H1 (cell line): ENCODE data around the gene TRIM45. TPM values are rescaled to one million over a fixed set of nuclear protein-coding genes. Genes with fewer than 3 reads are reported as not detected.

Experiments
- CTCF ChIA-PET: fragments of 300-600 bp; sonication (Branson Sonifier 250); formaldehyde crosslinking; loops from one replicate; lab custom pipeline; 2021; ENCODE audit not compliant: partially characterized antibody; lab: Charles Lee
- POLR2A ChIA-PET: fragments of 300-600 bp; sonication (Branson Sonifier 250); formaldehyde crosslinking; loops from one replicate; lab custom pipeline; 2021; ENCODE audit warnings: inconsistent platforms; ENCODE audit not compliant: partially characterized antibody; lab: Charles Lee
- DNase-seq, 2 experiments: peaks; one replicate each; pipeline versions ENCODE4 v3.0.0 to v3.0.0-alpha.2; 2010 to 2022; ENCODE audit warnings: low spot score in 2 of 2, low read depth in 1 of 2, mixed read lengths in 1 of 2
- FAIRE-seq: peaks from 2 replicates; lab custom pipeline; 2011; peaks lifted over from hg19 to GRCh38; lab: Jason Lieb, UNC
- H2AFZ ChIP-seq: 2 replicates; pipeline ENCODE4 v1.8.1; 2012; ENCODE audit warnings: low read length, inconsistent platforms
- H2AK5ac ChIP-seq: 2 replicates; pipeline ENCODE4 v1.6.1; 2013; ENCODE audit warnings: low read depth, low read length
- H2BK120ac ChIP-seq: replicated peaks from 2 replicates; pipeline ENCODE3; 2013; ENCODE audit warnings: low read depth, low read length, inconsistent platforms
- H2BK12ac ChIP-seq: 2 replicates; pipeline ENCODE4 v1.6.1; 2013; ENCODE audit warnings: low read depth, low read length
- H2BK15ac ChIP-seq: 2 replicates; pipeline ENCODE4 v1.6.1; 2013; ENCODE audit warnings: low read length
- H2BK20ac ChIP-seq: 2 replicates; pipeline ENCODE4 v1.6.1; 2013; ENCODE audit warnings: low read length
- H2BK5ac ChIP-seq: 2 replicates; pipeline ENCODE4 v1.6.1; 2013; ENCODE audit warnings: low read depth, low read length
- H3K14ac ChIP-seq: 2 replicates; pipeline ENCODE4 v1.6.1; 2013; ENCODE audit warnings: inconsistent platforms; ENCODE audit not compliant: insufficient read length
- H3K18ac ChIP-seq: 2 replicates; pipeline ENCODE4 v1.6.1; 2013; ENCODE audit warnings: low read length; ENCODE audit errors: extremely low read depth
- H3K23ac ChIP-seq: 2 replicates; pipeline ENCODE4 v1.6.1; 2013; ENCODE audit warnings: inconsistent platforms; ENCODE audit not compliant: insufficient read length
- H3K23me2 ChIP-seq: 2 replicates; pipeline ENCODE4 v1.6.1; 2013; ENCODE audit warnings: low read depth, low read length
- H3K27ac ChIP-seq: 2 replicates; pipeline ENCODE4 v1.6.1; 2011; ENCODE audit warnings: low read depth, low read length, inconsistent platforms
- H3K27me3 ChIP-seq, 4 experiments: replicated peaks in 1 of 4; 1 replicate in 1 of 4; 2 replicates in 3 of 4; pipeline versions ENCODE4 v1.6.1 to v1.8.1; 2011 to 2013; ENCODE audit warnings: low read length in 3 of 4, mild to moderate bottlenecking in 3 of 4, inconsistent platforms in 2 of 4, mixed read lengths in 2 of 4, moderate library complexity in 1 of 4; ENCODE audit not compliant: control insufficient read depth in 3 of 4, insufficient read depth in 3 of 4; ENCODE audit errors: extremely low read depth in 1 of 4
- H3K36me3 ChIP-seq, 4 experiments: 2 replicates each; pipeline versions ENCODE4 v1.6.1 to v1.8.1; 2011 to 2013; ENCODE audit warnings: mild to moderate bottlenecking in 4 of 4, low read length in 3 of 4, moderate library complexity in 2 of 4, control low read depth in 1 of 4, inconsistent platforms in 1 of 4; ENCODE audit not compliant: insufficient read depth in 4 of 4, control insufficient read depth in 2 of 4
- H3K4ac ChIP-seq: replicated peaks from 2 replicates; pipeline ENCODE3; 2013; ENCODE audit warnings: low read length, low read depth, mixed read lengths, inconsistent platforms; ENCODE audit not compliant: insufficient read length
- H3K4me1 ChIP-seq, 4 experiments: replicated peaks in 1 of 4; 1 replicate in 1 of 4; 2 replicates in 3 of 4; pipeline versions ENCODE4 v1.6.1 to v1.8.1; 2011 to 2013; ENCODE audit warnings: low read length in 3 of 4, inconsistent platforms in 2 of 4, mixed read lengths in 1 of 4; ENCODE audit not compliant: insufficient read depth in 4 of 4, control insufficient read depth in 3 of 4
- H3K4me2 ChIP-seq, 2 experiments: 2 replicates each; pipeline versions ENCODE4 v1.6.1 to v1.8.1; 2011 to 2013; ENCODE audit warnings: low read depth in 2 of 2, low read length in 2 of 2, control low read depth in 1 of 2, inconsistent platforms in 1 of 2, mild to moderate bottlenecking in 1 of 2; ENCODE audit not compliant: insufficient read depth in 1 of 2
- H3K4me3 ChIP-seq, 4 experiments: fragments of 200-600, 300-600 bp in 1 of 4; sonication (generic), shearing (Covaris generic), sonication (Bioruptor Twin) in 1 of 4; 2 replicates each; pipeline versions ENCODE4 v1.5.1 to v1.8.1; 2011 to 2016; ENCODE audit warnings: low read length in 4 of 4, low read depth in 3 of 4, control low read depth in 2 of 4, inconsistent platforms in 2 of 4, mild to moderate bottlenecking in 2 of 4, mixed read lengths in 1 of 4, moderate library complexity in 1 of 4; ENCODE audit not compliant: insufficient read depth in 2 of 4; ENCODE audit errors: extremely low read depth in 1 of 4
- H3K56ac ChIP-seq: replicated peaks from 2 replicates; pipeline ENCODE3; 2013; ENCODE audit warnings: low read depth, mild to moderate bottlenecking, mixed read lengths, low read length, inconsistent platforms; ENCODE audit not compliant: insufficient read length
- H3K79me1 ChIP-seq: 2 replicates; pipeline ENCODE4 v1.6.1; 2013; ENCODE audit warnings: low read depth, low read length, control low read depth
- H3K79me2 ChIP-seq, 2 experiments: 2 replicates each; pipeline versions ENCODE4 v1.6.1 to v1.8.1; 2012 to 2013; ENCODE audit warnings: low read length in 2 of 2, mild to moderate bottlenecking in 2 of 2, inconsistent platforms in 1 of 2; ENCODE audit not compliant: insufficient read depth in 2 of 2, control insufficient read depth in 1 of 2
- H3K9ac ChIP-seq, 4 experiments: replicated peaks in 1 of 4; 1 replicate in 1 of 4; 2 replicates in 3 of 4; pipeline versions ENCODE4 v1.6.1 to v1.8.1; 2011 to 2013; ENCODE audit warnings: low read depth in 3 of 4, low read length in 3 of 4, control low read depth in 2 of 4, mild to moderate bottlenecking in 2 of 4, moderate library complexity in 2 of 4, inconsistent platforms in 1 of 4; ENCODE audit errors: extremely low read depth in 1 of 4
- H3K9me3 ChIP-seq, 2 experiments: 2 replicates each; pipeline versions ENCODE4 v1.6.1 to v1.8.1; 2012 to 2013; ENCODE audit warnings: mild to moderate bottlenecking in 2 of 2, moderate library complexity in 2 of 2, control low read depth in 1 of 2, inconsistent platforms in 1 of 2, low read depth in 1 of 2, low read length in 1 of 2, mixed read lengths in 1 of 2; ENCODE audit not compliant: insufficient read depth in 2 of 2
- H4K20me1 ChIP-seq, 2 experiments: replicated peaks in 1 of 2; 2 replicates each; pipeline versions ENCODE3 to v1.8.1; 2011 to 2013; ENCODE audit warnings: inconsistent platforms in 2 of 2, low read length in 2 of 2, mild to moderate bottlenecking in 1 of 2; ENCODE audit not compliant: insufficient read depth in 2 of 2, control insufficient read depth in 1 of 2
- H4K5ac ChIP-seq: 2 replicates; pipeline ENCODE4 v1.6.1; 2013; ENCODE audit warnings: low read length, low read depth, mixed read lengths, inconsistent platforms; ENCODE audit not compliant: insufficient read length
- H4K8ac ChIP-seq: 2 replicates; pipeline ENCODE4 v1.8.0; 2013; ENCODE audit warnings: mild to moderate bottlenecking, moderate library complexity, low read length, inconsistent platforms; ENCODE audit not compliant: insufficient read depth; ENCODE audit errors: extremely low read depth
- H4K91ac ChIP-seq: replicated peaks from 2 replicates; pipeline ENCODE3; 2013; ENCODE audit warnings: low read length, mixed read lengths, inconsistent platforms; ENCODE audit not compliant: insufficient read length
- SIN3A ChIP-seq, 2 experiments: IDR thresholded peaks in 1 of 2; conservative IDR thresholded peaks in 1 of 2; 2 replicates each; pipeline ENCODE4 v1.6.1; 2011 to 2012; ENCODE audit warnings: low read length in 2 of 2, improper control_type of control experiment in 1 of 2, low read depth in 1 of 2, mild to moderate bottlenecking in 1 of 2
- SP4 ChIP-seq: IDR thresholded peaks from 2 replicates; pipeline ENCODE4 v1.6.1; 2012; ENCODE audit warnings: low read length, inconsistent platforms
- WGBS, 2 experiments: shearing (Covaris generic) in 1 of 2; methylation state at CpG; one replicate each; pipeline versions ENCODE4 v1.1.6 to v1.1.7; 2013 to 2015; ENCODE audit warnings: low lambda C conversion rate in 2 of 2, mixed read lengths in 2 of 2, inconsistent platforms in 1 of 2, low coverage in 1 of 2, missing lambda C conversion rate in 1 of 2; ENCODE audit not compliant: insufficient replicate concordance in 2 of 2, insufficient coverage in 1 of 2, insufficient read length in 1 of 2; ENCODE audit errors: extremely low coverage in 1 of 2, missing lambda C conversion rate in 1 of 2; 5-methylcytosine and 5-hydroxymethylcytosine counted together
- polyA plus RNA-seq, 7 experiments: library from polyadenylated mRNA; depleted of rRNA in 3 of 7; stranded (reverse) in 5 of 7; unstranded in 2 of 7; fragments of >200 nt in 5 of 7; fragments of 200-250 nt in 2 of 7; gene quantifications; 1 replicate in 5 of 7; 2 replicates in 1 of 7; 4 replicates in 1 of 7; pipeline versions ENCODE4 v1.2.1 to v1.2.3, GENCODE V29; 2011 to 2013; ENCODE audit warnings: missing spikeins in 2 of 7, mixed read lengths in 2 of 7
- total RNA-seq: library from RNA; stranded (reverse); fragmentation: NEBNext Ultra II Directional; extraction: Animal tissue kit (Norgen Biotek cat#: 25700); gene quantifications from 2 replicates; pipeline ENCODE4 v1.2.1, GENCODE V29; 2021
- TF ChIP-seq, protein P1 (sequence below), 3 experiments: IDR thresholded peaks; 1 replicate in 2 of 3; 2 replicates in 1 of 3; pipeline versions ENCODE4 v1.5.1 to v1.6.1; 2011; ENCODE audit warnings: low read length in 3 of 3, mild to moderate bottlenecking in 3 of 3, inconsistent platforms in 2 of 3, low read depth in 1 of 3, moderate library complexity in 1 of 3; ENCODE audit not compliant: insufficient read depth in 1 of 3; ENCODE audit errors: control extremely low read depth in 1 of 3

Gene TRIM45
- total and polyA plus RNA-seq, 2 of the 8 experiments (the other 6 are each of a cell fraction or from before 2014, with no cell fraction given): 13.7 to 16.7 TPM

DNA sequence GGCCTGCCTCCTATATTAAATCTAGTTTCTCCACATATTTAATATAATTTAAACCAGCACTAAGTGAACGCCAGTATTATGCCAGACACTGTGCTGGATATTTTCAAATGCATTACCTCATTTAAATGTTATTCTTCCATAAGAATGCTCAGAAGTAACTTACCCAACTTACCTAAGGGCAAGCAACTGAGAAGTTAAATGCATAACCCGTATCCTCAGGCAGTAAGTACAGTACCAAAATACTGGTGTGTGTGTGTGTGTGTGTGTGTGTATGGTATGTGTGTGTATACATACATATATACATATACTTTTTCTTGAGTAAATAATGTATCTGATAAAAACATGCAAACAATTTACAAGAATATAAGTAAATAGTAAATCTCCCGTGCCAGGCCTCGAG is 9.0 kb upstream of the TRIM45 start:
- Histone ChIP-seq H3K4ac (no peak overlapping the region), H2BK12ac (no peak overlapping the region), H3K79me2 (no peaks in the 10 kb centered on the region), H3K9me3 (no peaks in the 10 kb centered on the region), H3K56ac (no peak overlapping the region), H3K9ac (no peak overlapping the region), H3K27ac (no peak overlapping the region), H4K5ac (no peak overlapping the region), H2AK5ac (no peak overlapping the region), H3K23me2 (no peaks in the 10 kb centered on the region), H2BK15ac (no peak overlapping the region), H2AFZ (no peak overlapping the region), H3K14ac (no peak overlapping the region), H4K20me1 (no peaks in the 10 kb centered on the region), H3K27me3 (no peaks in the 10 kb centered on the region), H2BK20ac (no peak overlapping the region), H3K4me3 (no peak overlapping the region), H4K91ac (no peak overlapping the region), H2BK120ac (no peak overlapping the region), H3K79me1 (no peaks in the 10 kb centered on the region), H3K4me2 (no peak overlapping the region), H3K4me1 (peaks cover 0 to 10% (median 5%) of the 10 kb centered on the region in 4 experiments; a peak in 3 of 7 replicates), H3K23ac (no peak overlapping the region), H4K8ac (no peak overlapping the region), H3K18ac (no peak overlapping the region), H2BK5ac (no peak overlapping the region), H3K36me3 (no peaks in the 10 kb centered on the region)
- FAIRE-seq (no peak), DNase-seq (no peak)
- ChIA-PET POLR2A (no interaction called here), CTCF (interaction anchor here (2.6 to 13.2 kb wide), 3 partner anchors 10 to 155 kb away, joined by 17 to 114 read pairs (median 22); no protein-coding TSS in a partner anchor)
- WGBS, 2 experiments: 92% methylated on average over 4 of the region's 4 CpGs; no CpG with 5 or more reads in 1 of the 2 experiments
- TF ChIP-seq, protein P1, sequence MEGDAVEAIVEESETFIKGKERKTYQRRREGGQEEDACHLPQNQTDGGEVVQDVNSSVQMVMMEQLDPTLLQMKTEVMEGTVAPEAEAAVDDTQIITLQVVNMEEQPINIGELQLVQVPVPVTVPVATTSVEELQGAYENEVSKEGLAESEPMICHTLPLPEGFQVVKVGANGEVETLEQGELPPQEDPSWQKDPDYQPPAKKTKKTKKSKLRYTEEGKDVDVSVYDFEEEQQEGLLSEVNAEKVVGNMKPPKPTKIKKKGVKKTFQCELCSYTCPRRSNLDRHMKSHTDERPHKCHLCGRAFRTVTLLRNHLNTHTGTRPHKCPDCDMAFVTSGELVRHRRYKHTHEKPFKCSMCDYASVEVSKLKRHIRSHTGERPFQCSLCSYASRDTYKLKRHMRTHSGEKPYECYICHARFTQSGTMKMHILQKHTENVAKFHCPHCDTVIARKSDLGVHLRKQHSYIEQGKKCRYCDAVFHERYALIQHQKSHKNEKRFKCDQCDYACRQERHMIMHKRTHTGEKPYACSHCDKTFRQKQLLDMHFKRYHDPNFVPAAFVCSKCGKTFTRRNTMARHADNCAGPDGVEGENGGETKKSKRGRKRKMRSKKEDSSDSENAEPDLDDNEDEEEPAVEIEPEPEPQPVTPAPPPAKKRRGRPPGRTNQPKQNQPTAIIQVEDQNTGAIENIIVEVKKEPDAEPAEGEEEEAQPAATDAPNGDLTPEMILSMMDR (IDR thresholded peaks at IDR 0.05; ENCODE audit: control extremely low read depth in 1 of 3, insufficient read depth in 1 of 3, low read depth in 1 of 3, low read length in 3 of 3): no peak
- TF ChIP-seq SP4 (no peak), SIN3A (conservative IDR thresholded peaks at IDR 0.05 in 1 of 2, IDR thresholded peaks at IDR 0.05 in 1 of 2; ENCODE audit: low read depth in 1 of 2, low read length in 2 of 2) (no peak)
